Skeletal muscle cell (primary cell): ENCODE results near the gene LRP2.

Experiments used
- DNase-seq: peaks from one replicate; pipeline ENCODE4 v3.0.0-alpha.2; 2010; ENCODE audit warnings: low read depth
- H3K4me3 ChIP-seq: 2 replicates; pipeline ENCODE4 v1.5.1; 2011; ENCODE audit warnings: low read depth, mild to moderate bottlenecking, control low read depth, low read length, moderate library complexity

LRP2 gene

GRCh38 chr2:169109502-169110409 lies 252.6 kb downstream of the LRP2 start:
- peak; percentile 36 for DNase-seq
- no peak overlapping the region for H3K4me3 ChIP-seq

GRCh38 chr2:169108099-169108884 lies 254.0 kb downstream of the LRP2 start:
- DNase-seq: peak; percentile 10
- H3K4me3 ChIP-seq: no peak overlapping the region

DNA sequence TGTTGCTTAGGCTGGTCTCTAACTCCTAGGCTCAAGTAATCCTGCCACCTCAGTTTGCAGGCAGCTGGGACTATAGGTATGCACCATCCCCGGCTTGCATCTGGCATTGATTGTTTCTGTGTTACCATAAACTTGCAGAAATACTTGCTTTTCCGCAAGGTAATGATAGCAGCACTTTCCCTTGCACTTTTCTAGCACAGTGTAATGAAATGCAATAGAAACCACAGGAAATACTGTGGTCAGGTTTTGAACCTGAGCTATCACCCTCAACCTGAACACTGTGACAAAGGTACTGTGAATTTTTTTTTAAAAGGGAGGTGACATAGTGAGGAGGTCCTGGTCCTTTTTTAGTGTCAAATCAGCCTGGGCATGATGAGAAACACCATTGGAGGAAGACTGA lies 254.7 kb downstream of the LRP2 start:
- no peak for DNase-seq
- H3K4me3 ChIP-seq: no peak overlapping the region

GRCh38 chr2:169106563-169107545 lies 255.5 kb downstream of the LRP2 start:
- DNase-seq: no peak
- H3K4me3 ChIP-seq: no peak overlapping the region

DNA sequence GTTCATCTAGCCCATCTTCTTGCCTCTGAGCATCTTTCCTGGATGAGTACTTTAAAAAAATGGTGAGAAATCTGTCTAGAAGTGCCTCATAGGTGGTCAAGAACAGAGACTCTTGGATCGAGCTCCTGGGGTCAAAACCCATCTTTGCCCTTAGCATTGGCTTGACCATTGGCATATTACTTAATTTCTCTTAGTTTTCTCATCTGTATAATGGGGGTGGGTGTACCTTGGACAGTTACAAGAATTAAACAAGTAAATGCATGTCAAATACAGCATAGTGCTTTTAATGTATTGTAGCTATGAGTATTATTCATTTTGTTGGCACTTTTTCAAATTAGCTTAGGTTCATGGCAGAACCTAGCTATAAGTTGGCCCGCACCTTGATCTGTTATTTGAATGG lies 256.2 kb downstream of the LRP2 start:
- H3K4me3 ChIP-seq: no peak overlapping the region
- DNase-seq: no peak

DNA sequence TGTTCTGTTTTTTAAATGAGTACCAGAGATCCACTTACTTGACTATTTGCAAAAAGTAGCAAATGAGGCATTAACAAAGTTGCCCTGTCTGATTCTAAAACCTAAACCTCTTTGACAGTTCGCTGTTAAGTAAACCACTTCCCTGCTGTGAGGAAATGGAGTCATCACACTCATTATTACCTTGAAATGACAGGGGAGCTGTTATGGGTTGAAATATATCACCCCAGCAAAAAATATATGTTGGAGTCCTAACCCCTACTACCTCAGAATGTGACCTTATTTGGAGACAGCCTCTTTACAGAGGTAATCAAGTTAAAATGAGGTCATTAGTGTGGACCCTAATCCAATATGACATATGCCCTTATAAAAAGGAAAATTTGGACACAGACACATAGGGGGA lies 256.9 kb downstream of the LRP2 start:
- H3K4me3 ChIP-seq: no peak overlapping the region
- no peak for DNase-seq

GRCh38 chr2:169104848-169105247 lies 257.5 kb downstream of the LRP2 start:
- no peak overlapping the region for H3K4me3 ChIP-seq
- no peak for DNase-seq

GRCh38 chr2:169095621-169096105 lies 266.7 kb downstream of the LRP2 start:
- no peak overlapping the region for H3K4me3 ChIP-seq
- peak; percentile 89 for DNase-seq

- H3K4me3 ChIP-seq: no peak overlapping the region
- no peak for DNase-seq
These were observed 267.7 kb downstream of the LRP2 start for GRCh38 chr2:169094676-169095075.

- no peak overlapping the region for H3K4me3 ChIP-seq
- DNase-seq: no peak
These were observed 268.8 kb downstream of the LRP2 start for GRCh38 chr2:169093535-169093934.

DNA sequence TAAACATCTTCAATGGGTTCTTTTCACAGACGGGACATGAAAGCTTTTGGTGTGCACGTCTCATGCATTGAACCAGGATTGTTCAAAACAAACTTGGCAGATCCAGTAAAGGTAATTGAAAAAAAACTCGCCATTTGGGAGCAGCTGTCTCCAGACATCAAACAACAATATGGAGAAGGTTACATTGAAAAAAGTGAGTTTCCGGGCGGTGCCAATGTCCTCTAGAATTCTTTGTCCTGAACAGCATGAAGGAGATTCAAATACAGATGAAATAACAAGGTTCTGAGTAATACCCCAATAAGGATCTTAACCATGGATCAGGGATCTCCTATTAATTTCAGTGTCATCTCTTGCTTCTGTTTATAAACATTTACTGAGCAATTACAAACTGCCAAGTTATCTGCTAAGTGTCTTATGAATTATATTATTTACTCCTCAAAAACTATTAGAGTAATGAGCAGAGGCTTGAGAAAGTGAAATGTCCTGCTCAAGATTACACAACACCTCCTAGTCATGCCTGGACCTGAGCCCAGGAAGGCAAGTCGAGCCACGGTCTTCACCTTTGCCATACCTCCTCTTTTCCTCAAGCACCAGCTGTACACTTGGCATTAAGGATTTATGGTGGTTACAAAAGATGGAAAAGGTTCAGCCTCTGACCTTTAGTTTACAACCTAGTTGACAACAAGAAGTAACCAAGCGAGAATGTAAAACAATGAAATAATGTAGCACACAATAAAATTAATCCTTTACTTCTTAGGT lies 270.4 kb downstream of the LRP2 start:
- peak; percentile 88 for DNase-seq
- no peak overlapping the region for H3K4me3 ChIP-seq

GRCh38 chr2:169091256-169091655 lies 271.1 kb downstream of the LRP2 start:
- no peak for DNase-seq
- H3K4me3 ChIP-seq: no peak overlapping the region

GRCh38 chr2:169090133-169090820 lies 272.1 kb downstream of the LRP2 start:
- H3K4me3 ChIP-seq: no peak overlapping the region
- DNase-seq: no peak

GRCh38 chr2:169089182-169089581 lies 273.2 kb downstream of the LRP2 start:
- no peak for DNase-seq
- no peak overlapping the region for H3K4me3 ChIP-seq

- DNase-seq: no peak
- H3K4me3 ChIP-seq: no peak overlapping the region
These were observed 274.5 kb downstream of the LRP2 start for GRCh38 chr2:169087757-169088379.

- no peak overlapping the region for H3K4me3 ChIP-seq
- DNase-seq: no peak
These were observed 275.4 kb downstream of the LRP2 start for GRCh38 chr2:169086893-169087467.

- no peak for DNase-seq
- H3K4me3 ChIP-seq: no peak overlapping the region
These were observed 279.3 kb downstream of the LRP2 start for GRCh38 chr2:169082995-169083394.
